ENCODE measurements around the gene LMX1B. TPM values are rescaled to one million over a fixed set of nuclear protein-coding genes. Genes with fewer than 3 reads are reported as not detected.

The LMX1B gene
- total RNA-seq, 1 experiment from 2014 or later = 11.3 TPM

GRCh38 chr9:126609711-126610388, 3.9 kb upstream of the LMX1B start:
- Histone ChIP-seq H3K27me3 (ENCODE audit: insufficient read depth, low read length) (no peaks in the 10 kb centered on the region), H3K4me1 (ENCODE audit: control insufficient read depth in 1 of 2, insufficient read depth in 2 of 2, low read length in 2 of 2) (peaks cover 6 to 30% of the 10 kb centered on the region in 2 experiments; a peak in 3 of 4 replicates), H2AFZ (ENCODE audit: low read depth, low read length, poor library complexity, severe bottlenecking) (no peak overlapping the region), H3K4me2 (ENCODE audit: low read length) (no peak overlapping the region), H4K20me1 (ENCODE audit: insufficient read depth) (no peaks in the 10 kb centered on the region), H3K27ac (ENCODE audit: low read depth, low read length) (no peak overlapping the region), H3K9me2 (ENCODE audit: insufficient read depth) (no peaks in the 10 kb centered on the region), H3K36me3 (ENCODE audit: control insufficient read depth in 1 of 2, insufficient read depth in 2 of 2, low read length in 2 of 2) (no peaks in the 10 kb centered on the region), H3K9me3 (ENCODE audit: control insufficient read depth in 1 of 2, insufficient read depth in 1 of 2, low read depth in 1 of 2, low read length in 2 of 2) (no peaks in the 10 kb centered on the region), H3K9ac (ENCODE audit: low read length) (no peak overlapping the region), H3K79me2 (ENCODE audit: insufficient read depth, low read length) (no peaks in the 10 kb centered on the region), H3K4me3 (replicated peaks in 1 of 2; ENCODE audit: low read depth in 1 of 2, low read length in 2 of 2) (no peak overlapping the region)
- no peak for TF ChIP-seq MAX (IDR thresholded peaks at IDR 0.05)
- POLR2A ChIA-PET = no interaction called here
- CTCF ChIA-PET = interaction anchor here (1.1 kb wide), 1 partner anchor 81 kb away, joined by 3 read pairs; no protein-coding TSS in a partner anchor
- BruUV-seq (replicated peaks) = no TSS peak
- DNase-seq (ENCODE audit: low read depth, low spot score) = no peak
- RAD21 ChIA-PET (ENCODE audit: low non-redundant PET in 1 of 2, low total read pairs in 2 of 2, uncharacterized antibody in 2 of 2, unreplicated experiment in 2 of 2) = no interaction called here
- no peak for ATAC-seq
- intact Hi-C loops (cut with micrococcal nuclease) = no loop called here

GRCh38 chr9:126611193-126611591, 2.5 kb upstream of the LMX1B start:
- Histone ChIP-seq H3K4me2 (ENCODE audit: low read length) (peak overlapping the region; percentile 64), H2AFZ (ENCODE audit: low read depth, low read length, poor library complexity, severe bottlenecking) (no peak overlapping the region), H3K4me1 (ENCODE audit: control insufficient read depth in 1 of 2, insufficient read depth in 2 of 2, low read length in 2 of 2) (peaks cover 7 to 31% of the 10 kb centered on the region in 2 experiments; a peak in 3 of 4 replicates), H4K20me1 (ENCODE audit: insufficient read depth) (no peaks in the 10 kb centered on the region), H3K9me2 (ENCODE audit: insufficient read depth) (no peaks in the 10 kb centered on the region), H3K27me3 (ENCODE audit: insufficient read depth, low read length) (no peaks in the 10 kb centered on the region), H3K9ac (ENCODE audit: low read length) (no peak overlapping the region), H3K36me3 (ENCODE audit: control insufficient read depth in 1 of 2, insufficient read depth in 2 of 2, low read length in 2 of 2) (no peaks in the 10 kb centered on the region), H3K27ac (ENCODE audit: low read depth, low read length) (no peak overlapping the region), H3K4me3 (replicated peaks in 1 of 2; ENCODE audit: low read depth in 1 of 2, low read length in 2 of 2) (no peak overlapping the region), H3K79me2 (ENCODE audit: insufficient read depth, low read length) (no peaks in the 10 kb centered on the region), H3K9me3 (ENCODE audit: control insufficient read depth in 1 of 2, insufficient read depth in 1 of 2, low read depth in 1 of 2, low read length in 2 of 2) (no peaks in the 10 kb centered on the region)
- CTCF ChIA-PET = interaction anchor here (1.5 to 2.1 kb wide), 2 partner anchors 79 to 170 kb away, joined by 6 to 8 read pairs; no protein-coding TSS in a partner anchor
- ATAC-seq (no peak), DNase-seq (ENCODE audit: low read depth, low spot score) (no peak)
- POLR2A ChIA-PET = no interaction called here
- intact Hi-C loops (cut with micrococcal nuclease) = loop anchor here (1.0 kb wide), 2 partner anchors 79 to 166 kb away; no protein-coding TSS in a partner anchor
- no TSS peak for BruUV-seq (replicated peaks)
- RAD21 ChIA-PET (ENCODE audit: low non-redundant PET in 1 of 2, low total read pairs in 2 of 2, uncharacterized antibody in 2 of 2, unreplicated experiment in 2 of 2) = no interaction called here
- TF ChIP-seq SRF (IDR thresholded peaks at IDR 0.05; ENCODE audit: low read depth) (no peak), ZNF274 (IDR thresholded peaks at IDR 0.05; ENCODE audit: low read depth, low read length) (no peak), JUND (IDR thresholded peaks at IDR 0.05) (no peak), YY1 (IDR thresholded peaks at IDR 0.05; ENCODE audit: extremely low read depth, insufficient replicate concordance, low read depth, low read length) (no peak), CBX3 (IDR thresholded peaks at IDR 0.05; ENCODE audit: low read depth) (no peak), RAD21 (IDR thresholded peaks at IDR 0.05; ENCODE audit: low read depth) (no peak), REST (IDR thresholded peaks at IDR 0.05; ENCODE audit: low read depth) (no peak), ATF3 (IDR thresholded peaks at IDR 0.05) (no peak), POLR2A (IDR thresholded peaks at IDR 0.05; ENCODE audit: borderline replicate concordance, extremely low read depth, insufficient read depth, insufficient read length) (no peak), SP1 (IDR thresholded peaks at IDR 0.05; ENCODE audit: low read depth) (no peak), TCF7L2 (IDR thresholded peaks at IDR 0.05; ENCODE audit: borderline replicate concordance, extremely low read depth, insufficient read depth, insufficient read length) (no peak), ELF1 (IDR thresholded peaks at IDR 0.05; ENCODE audit: borderline replicate concordance, low read depth) (no peak), MAX (IDR thresholded peaks at IDR 0.05) (no peak), CEBPB (IDR thresholded peaks at IDR 0.05; ENCODE audit: low read depth) (no peak), SIN3A (IDR thresholded peaks at IDR 0.05; ENCODE audit: low read depth) (no peak), ZFX (IDR thresholded peaks at IDR 0.05) (no peak), EZH2phosphoT487 (IDR thresholded peaks at IDR 0.05; ENCODE audit: borderline replicate concordance) (no peak)

All from HCT116 (cell line).